ENCODE measurements around the gene SCLT1.

DNA sequence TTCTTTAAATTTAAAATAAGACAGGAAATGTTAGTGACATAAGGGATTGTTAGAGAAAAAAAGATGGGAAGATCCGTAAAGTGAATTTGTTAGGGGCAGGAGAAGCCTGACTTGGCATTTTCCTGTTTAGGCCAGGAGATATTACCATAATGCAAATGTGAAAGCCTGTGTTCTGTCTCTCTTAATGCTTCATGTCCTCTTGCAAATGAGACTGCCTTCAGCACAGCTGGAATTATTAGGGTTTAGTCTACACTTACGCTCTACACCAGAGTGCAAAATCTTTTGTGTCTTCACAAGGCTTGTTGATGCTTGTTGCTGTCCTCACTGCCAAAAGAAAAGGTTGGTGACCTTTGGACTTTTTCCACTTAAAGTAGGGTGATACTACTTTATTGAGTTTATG lies 227.1 kb downstream of the SCLT1 start:
- TF ChIP-seq CTCF (IDR thresholded peaks at IDR 0.05) (no peak), RXRA (IDR thresholded peaks at IDR 0.05; ENCODE audit: borderline replicate concordance, low read depth) (no peak), POLR2AphosphoS5 (IDR thresholded peaks at IDR 0.05; ENCODE audit: low read depth, low read length) (no peak), TCF12 (IDR thresholded peaks at IDR 0.05) (no peak), SIN3A (IDR thresholded peaks at IDR 0.05; ENCODE audit: borderline replicate concordance, low read depth, low read length) (no peak), RFX5 (IDR thresholded peaks at IDR 0.05; ENCODE audit: low read length) (no peak), EP300 (IDR thresholded peaks at IDR 0.05; ENCODE audit: borderline replicate concordance in 1 of 2, low read depth in 1 of 2, low read length in 1 of 2) (no peak), TAF1 (IDR thresholded peaks at IDR 0.05; ENCODE audit: borderline replicate concordance, low read depth, low read length) (no peak), TEAD4 (IDR thresholded peaks at IDR 0.05; ENCODE audit: borderline replicate concordance, insufficient read depth) (no peak)
- TF ChIP-seq, protein P1, sequence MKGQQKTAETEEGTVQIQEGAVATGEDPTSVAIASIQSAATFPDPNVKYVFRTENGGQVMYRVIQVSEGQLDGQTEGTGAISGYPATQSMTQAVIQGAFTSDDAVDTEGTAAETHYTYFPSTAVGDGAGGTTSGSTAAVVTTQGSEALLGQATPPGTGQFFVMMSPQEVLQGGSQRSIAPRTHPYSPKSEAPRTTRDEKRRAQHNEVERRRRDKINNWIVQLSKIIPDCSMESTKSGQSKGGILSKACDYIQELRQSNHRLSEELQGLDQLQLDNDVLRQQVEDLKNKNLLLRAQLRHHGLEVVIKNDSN (IDR thresholded peaks at IDR 0.05; ENCODE audit: borderline replicate concordance, low read depth) = no peak
